Stimulated activated naive CD8-positive, alpha-beta T cell treated with anti-CD3 and anti-CD28 coated beads, Interleukin-15, Interleukin-2, amounts not matched to agents 100 ng/mL and 50 ng/mL, for 24 hours (primary cell): Measurements from ENCODE around the gene NAGLU.

ENCODE experiments used
- H3K27ac Mint-ChIP-seq: one replicate; pipeline ENCODE4 v1.8.0; 2021; ENCODE audit warnings: mild to moderate bottlenecking, mixed read lengths
- H3K27me3 Mint-ChIP-seq: one replicate; pipeline ENCODE4 v1.8.0; 2021; ENCODE audit warnings: mixed read lengths
- H3K36me3 Mint-ChIP-seq: one replicate; pipeline ENCODE4 v1.8.0; 2021; ENCODE audit warnings: low read depth, mixed read lengths
- H3K4me1 Mint-ChIP-seq: one replicate; pipeline ENCODE4 v1.8.0; 2021; ENCODE audit warnings: low read depth, mixed read lengths
- H3K4me3 Mint-ChIP-seq: one replicate; pipeline ENCODE4 v1.8.0; 2021; ENCODE audit warnings: mild to moderate bottlenecking, mixed read lengths
- H3K9me3 Mint-ChIP-seq: one replicate; pipeline ENCODE4 v1.8.0; 2021; ENCODE audit warnings: mixed read lengths

NAGLU gene

GRCh38 chr17:42517516-42517915, 18.5 kb upstream of the NAGLU start:
- Mint-ChIP-seq H3K4me1 (no peaks in the 10 kb centered on the region), H3K36me3 (no peaks in the 10 kb centered on the region), H3K9me3 (no peaks in the 10 kb centered on the region), H3K27me3 (no peaks in the 10 kb centered on the region), H3K4me3 (no peak overlapping the region), H3K27ac (no peak overlapping the region)

GRCh38 chr17:42518046-42518754, 17.8 kb upstream of the NAGLU start:
- Mint-ChIP-seq H3K9me3 (no peaks in the 10 kb centered on the region), H3K27ac (no peak overlapping the region), H3K4me1 (no peaks in the 10 kb centered on the region), H3K4me3 (no peak overlapping the region), H3K36me3 (no peaks in the 10 kb centered on the region), H3K27me3 (peaks cover 1% of the 10 kb centered on the region)

GRCh38 chr17:42518755-42519545, 17.1 kb upstream of the NAGLU start:
- H3K27ac Mint-ChIP-seq = no peak overlapping the region
- peaks cover 3% of the 10 kb centered on the region for H3K4me1 Mint-ChIP-seq
- no peaks in the 10 kb centered on the region for H3K36me3 Mint-ChIP-seq
- no peaks in the 10 kb centered on the region for H3K9me3 Mint-ChIP-seq
- no peak overlapping the region for H3K4me3 Mint-ChIP-seq
- peaks cover 3% of the 10 kb centered on the region for H3K27me3 Mint-ChIP-seq

GRCh38 chr17:42519546-42520491, 16.2 kb upstream of the NAGLU start:
- Mint-ChIP-seq H3K4me1 (peaks cover 9% of the 10 kb centered on the region), H3K27me3 (peaks cover 3% of the 10 kb centered on the region), H3K27ac (no peak overlapping the region), H3K4me3 (no peak overlapping the region), H3K36me3 (no peaks in the 10 kb centered on the region), H3K9me3 (no peaks in the 10 kb centered on the region)

- no peaks in the 10 kb centered on the region for H3K9me3 Mint-ChIP-seq
- no peak overlapping the region for H3K27ac Mint-ChIP-seq
- peaks cover 13% of the 10 kb centered on the region for H3K4me1 Mint-ChIP-seq
- H3K27me3 Mint-ChIP-seq = peaks cover 3% of the 10 kb centered on the region
- no peaks in the 10 kb centered on the region for H3K36me3 Mint-ChIP-seq
- H3K4me3 Mint-ChIP-seq = no peak overlapping the region
Observed at GRCh38 chr17:42520540-42520951, 15.5 kb upstream of the NAGLU start.

- Mint-ChIP-seq H3K36me3 (no peaks in the 10 kb centered on the region), H3K27ac (no peak overlapping the region), H3K9me3 (no peaks in the 10 kb centered on the region), H3K4me1 (peaks cover 13% of the 10 kb centered on the region), H3K4me3 (no peak overlapping the region), H3K27me3 (peaks cover 3% of the 10 kb centered on the region)
Observed at GRCh38 chr17:42521036-42521435, 15.0 kb upstream of the NAGLU start.

GRCh38 chr17:42521666-42522262, 14.3 kb upstream of the NAGLU start:
- H3K4me1 Mint-ChIP-seq = peaks cover 13% of the 10 kb centered on the region
- no peak overlapping the region for H3K27ac Mint-ChIP-seq
- H3K36me3 Mint-ChIP-seq = no peaks in the 10 kb centered on the region
- no peaks in the 10 kb centered on the region for H3K9me3 Mint-ChIP-seq
- H3K27me3 Mint-ChIP-seq = peaks cover 3% of the 10 kb centered on the region
- H3K4me3 Mint-ChIP-seq = no peak overlapping the region

- peaks cover 15% of the 10 kb centered on the region for H3K4me1 Mint-ChIP-seq
- H3K4me3 Mint-ChIP-seq = no peak overlapping the region
- H3K27ac Mint-ChIP-seq = no peak overlapping the region
- no peaks in the 10 kb centered on the region for H3K9me3 Mint-ChIP-seq
- peaks cover 3% of the 10 kb centered on the region for H3K27me3 Mint-ChIP-seq
- no peaks in the 10 kb centered on the region for H3K36me3 Mint-ChIP-seq
Observed at GRCh38 chr17:42522263-42522790, 13.7 kb upstream of the NAGLU start.

- H3K4me3 Mint-ChIP-seq = no peak overlapping the region
- no peak overlapping the region for H3K27ac Mint-ChIP-seq
- peaks cover 3% of the 10 kb centered on the region for H3K27me3 Mint-ChIP-seq
- H3K9me3 Mint-ChIP-seq = no peaks in the 10 kb centered on the region
- peaks cover 17% of the 10 kb centered on the region for H3K4me1 Mint-ChIP-seq
- no peaks in the 10 kb centered on the region for H3K36me3 Mint-ChIP-seq
Observed at GRCh38 chr17:42522798-42523278, 13.2 kb upstream of the NAGLU start.

GRCh38 chr17:42525221-42525620, 10.8 kb upstream of the NAGLU start:
- H3K4me1 Mint-ChIP-seq = peaks cover 29% of the 10 kb centered on the region
- H3K27ac Mint-ChIP-seq = no peak overlapping the region
- no peaks in the 10 kb centered on the region for H3K9me3 Mint-ChIP-seq
- no peak overlapping the region for H3K4me3 Mint-ChIP-seq
- H3K27me3 Mint-ChIP-seq = peaks cover 3% of the 10 kb centered on the region
- no peaks in the 10 kb centered on the region for H3K36me3 Mint-ChIP-seq

- peaks cover 37% of the 10 kb centered on the region for H3K4me1 Mint-ChIP-seq
- H3K27ac Mint-ChIP-seq = no peak overlapping the region
- H3K27me3 Mint-ChIP-seq = peaks cover 3% of the 10 kb centered on the region
- no peaks in the 10 kb centered on the region for H3K36me3 Mint-ChIP-seq
- no peaks in the 10 kb centered on the region for H3K9me3 Mint-ChIP-seq
- H3K4me3 Mint-ChIP-seq = no peak overlapping the region
Observed at GRCh38 chr17:42526031-42526444, 10.0 kb upstream of the NAGLU start.

GRCh38 chr17:42527932-42528331, 8.1 kb upstream of the NAGLU start:
- no peak overlapping the region for H3K27ac Mint-ChIP-seq
- H3K9me3 Mint-ChIP-seq = no peaks in the 10 kb centered on the region
- peaks cover 3% of the 10 kb centered on the region for H3K27me3 Mint-ChIP-seq
- H3K4me1 Mint-ChIP-seq = peaks cover 46% of the 10 kb centered on the region
- no peak overlapping the region for H3K4me3 Mint-ChIP-seq
- no peaks in the 10 kb centered on the region for H3K36me3 Mint-ChIP-seq

- H3K4me1 Mint-ChIP-seq = peaks cover 42% of the 10 kb centered on the region
- no peak overlapping the region for H3K27ac Mint-ChIP-seq
- peaks cover 4% of the 10 kb centered on the region for H3K27me3 Mint-ChIP-seq
- no peaks in the 10 kb centered on the region for H3K9me3 Mint-ChIP-seq
- no peak overlapping the region for H3K4me3 Mint-ChIP-seq
- H3K36me3 Mint-ChIP-seq = no peaks in the 10 kb centered on the region
Observed at GRCh38 chr17:42529061-42529460, 7.0 kb upstream of the NAGLU start.

- peaks cover 41% of the 10 kb centered on the region for H3K4me1 Mint-ChIP-seq
- no peaks in the 10 kb centered on the region for H3K36me3 Mint-ChIP-seq
- H3K9me3 Mint-ChIP-seq = no peaks in the 10 kb centered on the region
- H3K27ac Mint-ChIP-seq = no peak overlapping the region
- H3K4me3 Mint-ChIP-seq = no peak overlapping the region
- peaks cover 4% of the 10 kb centered on the region for H3K27me3 Mint-ChIP-seq
Observed at GRCh38 chr17:42530952-42531454, 5.0 kb upstream of the NAGLU start.
